Natural killer cell (primary cell): ENCODE data around the gene HIC1. TPM values are rescaled to one million over a fixed set of nuclear protein-coding genes. Genes with fewer than 3 reads are reported as not detected.
A peak's percentile ranks its signal among the peaks of the same experiment; 100 is the strongest.

ENCODE experiments used
- ATAC-seq, 3 donors: fragments of 150-1000 bp in 2 of 3; fragments of 200-7000 bp in 1 of 3; cut with Tn5 transposase; 1 replicate in 1 of 3; 2 replicates in 2 of 3; pipeline ENCODE4 v1.10.0; 2021; ENCODE audit warnings: mild to moderate bottlenecking in 2 of 3, moderate library complexity in 2 of 3
- DNase-seq, 2 donors: peaks; one replicate each; pipeline versions ENCODE4 v3.0.0 to v3.0.0-alpha.2; 2013 to 2021; ENCODE audit warnings: mixed read lengths in 1 of 2
- H3K27ac ChIP-seq: one replicate; pipeline ENCODE4 v1.5.1; 2013; ENCODE audit warnings: mild to moderate bottlenecking, low read length
- H3K27me3 ChIP-seq: one replicate; pipeline ENCODE4 v1.6.1; 2013; ENCODE audit warnings: low read length; ENCODE audit not compliant: control insufficient read depth, insufficient read depth
- H3K36me3 ChIP-seq: one replicate; pipeline ENCODE4 v1.6.1; 2013; ENCODE audit warnings: low read length; ENCODE audit not compliant: control insufficient read depth, insufficient read depth
- H3K4me1 ChIP-seq: one replicate; pipeline ENCODE4 v1.6.1; 2013; ENCODE audit warnings: low read length; ENCODE audit not compliant: control insufficient read depth, insufficient read depth
- H3K4me3 ChIP-seq: one replicate; pipeline ENCODE4 v1.5.1; 2013; ENCODE audit warnings: low read length
- H3K9me3 ChIP-seq: one replicate; pipeline ENCODE4 v1.6.1; 2013; ENCODE audit warnings: low read length; ENCODE audit not compliant: control insufficient read depth, insufficient read depth
- H3K27ac Mint-ChIP-seq, 2 donors: one replicate each; pipeline ENCODE4 v1.8.0; 2022; ENCODE audit warnings: mild to moderate bottlenecking in 2 of 2, mixed read lengths in 2 of 2, moderate library complexity in 1 of 2
- H3K27me3 Mint-ChIP-seq, 2 donors: one replicate each; pipeline ENCODE4 v1.8.0; 2022; ENCODE audit warnings: low read depth in 2 of 2, mixed read lengths in 2 of 2
- H3K36me3 Mint-ChIP-seq: one replicate; pipeline ENCODE4 v1.8.0; 2022; ENCODE audit warnings: mixed read lengths
- H3K4me1 Mint-ChIP-seq, 2 donors: one replicate each; pipeline ENCODE4 v1.8.0; 2022; ENCODE audit warnings: mixed read lengths in 2 of 2
- H3K4me3 Mint-ChIP-seq: one replicate; pipeline ENCODE4 v1.8.0; 2022; ENCODE audit warnings: mild to moderate bottlenecking, moderate library complexity, mixed read lengths
- H3K9me3 Mint-ChIP-seq, 2 donors: one replicate each; pipeline ENCODE4 v1.8.0; 2022; ENCODE audit warnings: mixed read lengths in 2 of 2
- CTCF ChIP-seq: fragments of 200-600 bp; IDR thresholded peaks from one replicate; pipeline ENCODE4 v1.8.0; 2022; ENCODE audit warnings: antibody characterized with exemption
- WGBS: methylation state at CpG from one replicate; pipeline ENCODE4 v1.1.7; 2013; ENCODE audit warnings: missing lambda C conversion rate; ENCODE audit not compliant: insufficient coverage; 5-methylcytosine and 5-hydroxymethylcytosine counted together
- intact Hi-C: fragments of 100-400 bp; cut with micrococcal nuclease; formaldehyde crosslinking; loops from one replicate; pipeline ENCODE4 v1.14.2; 2022
- total RNA-seq, 4 donors: library from RNA; stranded (reverse); fragments of 120-200 nt in 1 of 4; gene quantifications; one replicate each; pipeline versions ENCODE4 v1.2.3 to v1.2.4, GENCODE V29; 2013 to 2022

The HIC1 gene
- total RNA-seq, 3 donors from 2014 or later (not counting 1 experiment from before 2014, with no cell fraction given): 19.2 to 26.4 (median 20.7) TPM

- Mint-ChIP-seq H3K9me3 (no peaks in the 10 kb centered on the region), H3K36me3 (no peaks in the 10 kb centered on the region), H3K4me1 (peaks cover 11 to 21% of the 10 kb centered on the region in 2 donors), H3K27ac (peak overlapping the region in 1 of 2 donors; percentile 61), H3K4me3 (peak overlapping the region; percentile 82), H3K27me3 (peaks cover 0 to 4% of the 10 kb centered on the region in 2 donors)
- Histone ChIP-seq H3K4me1 (peaks cover 37% of the 10 kb centered on the region), H3K27me3 (peaks cover 5% of the 10 kb centered on the region), H3K36me3 (peaks cover 7% of the 10 kb centered on the region), H3K27ac (no peak overlapping the region), H3K9me3 (no peaks in the 10 kb centered on the region), H3K4me3 (no peak overlapping the region)
- WGBS: 25% methylated on average over 5 of the region's 9 CpGs
- ATAC-seq: no peak
- intact Hi-C loops: no loop called here
- no peak for TF ChIP-seq CTCF
- no peak for DNase-seq
Observed at GRCh38 chr17:2048805-2049204, 6.1 kb upstream of the HIC1 start.

- intact Hi-C loops: no loop called here
- Histone ChIP-seq H3K27ac (peak overlapping the region; percentile 2), H3K27me3 (peaks cover 5% of the 10 kb centered on the region), H3K9me3 (no peaks in the 10 kb centered on the region), H3K36me3 (peaks cover 3% of the 10 kb centered on the region), H3K4me3 (peak overlapping the region; percentile 28), H3K4me1 (peaks cover 44% of the 10 kb centered on the region)
- WGBS: 3% methylated on average over 104 of the region's 104 CpGs
- DNase-seq (peak; percentile 89 to 93), ATAC-seq (peak; percentile 65 to 86 (median 67))
- Mint-ChIP-seq H3K9me3 (no peaks in the 10 kb centered on the region), H3K27me3 (peaks cover 0 to 4% of the 10 kb centered on the region in 2 donors), H3K27ac (peak overlapping the region; percentile 61 to 74), H3K4me3 (peak overlapping the region; percentile 82), H3K36me3 (no peaks in the 10 kb centered on the region), H3K4me1 (peaks cover 11 to 23% of the 10 kb centered on the region in 2 donors)
- no peak for TF ChIP-seq CTCF
Observed at GRCh38 chr17:2049333-2050299, 5.3 kb upstream of the HIC1 start.

- Mint-ChIP-seq H3K27ac (peak overlapping the region in 1 of 2 donors; percentile 74), H3K9me3 (no peaks in the 10 kb centered on the region), H3K4me3 (no peak overlapping the region), H3K27me3 (peaks cover 0 to 4% of the 10 kb centered on the region in 2 donors), H3K4me1 (peaks cover 11 to 26% of the 10 kb centered on the region in 2 donors), H3K36me3 (no peaks in the 10 kb centered on the region)
- DNase-seq: peak; percentile 76 to 89
- ATAC-seq: peak; percentile 37 to 62 (median 42)
- peaks cover 5% of the 10 kb centered on the region for H3K27me3 ChIP-seq
- H3K4me3 ChIP-seq: no peak overlapping the region
- no peak for TF ChIP-seq CTCF
- no peak overlapping the region for H3K27ac ChIP-seq
- H3K4me1 ChIP-seq: peaks cover 46% of the 10 kb centered on the region
- under 1% methylated on average over 88 of the region's 88 CpGs for WGBS
- intact Hi-C loops: no loop called here
- H3K9me3 ChIP-seq: no peaks in the 10 kb centered on the region
- no peaks in the 10 kb centered on the region for H3K36me3 ChIP-seq
Observed at GRCh38 chr17:2050300-2051060, 4.4 kb upstream of the HIC1 start.
